ENCODE measurements around the gene RGS3.
"Not testable (repeated sequence)": the region's sequence is repeated elsewhere in the genome, so short reads cannot be mapped to it uniquely, and the experiment has no call there.

Gene RGS3

DNA sequence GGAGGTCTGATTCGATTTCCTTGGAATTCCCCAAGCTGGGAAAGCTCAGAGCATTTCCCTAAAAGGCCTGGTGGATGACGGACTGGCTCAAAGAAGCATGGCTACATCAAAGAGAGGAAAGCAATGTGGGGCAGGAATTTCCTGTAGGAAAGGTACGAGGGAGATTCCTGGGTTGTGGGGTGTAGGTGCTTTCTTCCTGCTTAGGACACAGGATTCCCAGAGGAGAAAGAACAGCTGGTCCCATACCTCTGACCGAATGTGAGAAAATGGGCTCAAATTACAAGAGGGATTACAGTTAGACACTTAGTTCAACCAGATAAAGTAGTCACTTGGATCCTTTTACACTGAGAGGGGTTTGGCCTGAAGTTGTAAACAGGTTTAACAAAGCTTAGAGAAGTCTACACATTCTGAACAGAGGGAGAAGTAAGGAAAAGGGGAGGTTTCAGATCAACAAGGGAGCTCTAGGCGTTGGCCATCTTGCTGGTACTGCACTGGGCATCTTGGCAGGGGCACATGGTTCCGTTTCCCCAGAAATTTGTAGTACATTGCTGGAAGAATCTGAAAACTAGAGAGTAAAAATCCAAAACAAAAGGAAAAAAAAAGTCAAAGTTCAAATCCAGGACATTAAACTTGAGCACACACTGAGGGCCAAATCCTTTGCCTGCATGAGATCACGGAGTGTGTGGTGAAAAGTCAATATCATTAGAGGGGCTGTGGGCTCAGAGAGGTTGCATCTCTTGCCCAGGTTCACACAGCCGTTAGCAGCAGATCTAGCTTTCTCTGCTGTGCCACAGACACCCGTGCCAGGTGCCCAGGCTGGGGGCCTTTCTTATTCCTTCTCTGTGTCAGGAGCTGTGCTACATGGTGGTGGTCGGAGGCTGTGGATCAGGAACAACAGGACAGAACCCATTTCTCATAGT, 171.3 kb downstream of the RGS3 start:
- H3K36me3 Mint-ChIP-seq, result no peaks in the 10 kb centered on the region
- no peaks in the 10 kb centered on the region for H3K4me1 Mint-ChIP-seq
- DNase-seq, result no peak
- peaks cover 25% of the 10 kb centered on the region for H3K27me3 Mint-ChIP-seq
- CTCF ChIA-PET, result interaction anchor here (0.6 to 1.7 kb wide), 3 partner anchors 20 to 23 kb away, joined by 3 to 6 read pairs (median 5); no protein-coding TSS in a partner anchor
- H3K4me3 Mint-ChIP-seq, result no peak overlapping the region
- no peaks in the 10 kb centered on the region for H3K9me3 Mint-ChIP-seq
- H3K27ac Mint-ChIP-seq, result no peak overlapping the region

GRCh38 chr9:113635586-113635985, 172.1 kb downstream of the RGS3 start:
- no peaks in the 10 kb centered on the region for H3K4me1 Mint-ChIP-seq
- H3K9me3 Mint-ChIP-seq, result no peaks in the 10 kb centered on the region
- no peak for DNase-seq
- CTCF ChIA-PET, result interaction anchor here (1.2 to 1.4 kb wide), 3 partner anchors 19 to 23 kb away, joined by 3 to 6 read pairs (median 3); no protein-coding TSS in a partner anchor
- peaks cover 25% of the 10 kb centered on the region for H3K27me3 Mint-ChIP-seq
- no peak overlapping the region for H3K4me3 Mint-ChIP-seq
- H3K36me3 Mint-ChIP-seq, result no peaks in the 10 kb centered on the region
- H3K27ac Mint-ChIP-seq, result no peak overlapping the region

- DNase-seq, result no peak
- H3K9me3 Mint-ChIP-seq, result no peaks in the 10 kb centered on the region
- H3K4me1 Mint-ChIP-seq, result no peaks in the 10 kb centered on the region
- peaks cover 25% of the 10 kb centered on the region for H3K27me3 Mint-ChIP-seq
- no peak overlapping the region for H3K27ac Mint-ChIP-seq
- H3K4me3 Mint-ChIP-seq, result no peak overlapping the region
- no peaks in the 10 kb centered on the region for H3K36me3 Mint-ChIP-seq
- CTCF ChIA-PET, result interaction anchor here (1.4 kb wide), 2 partner anchors 19 to 22 kb away, joined by 3 read pairs; no protein-coding TSS in a partner anchor
These were observed 172.6 kb downstream of the RGS3 start for GRCh38 chr9:113636165-113636564.

DNA sequence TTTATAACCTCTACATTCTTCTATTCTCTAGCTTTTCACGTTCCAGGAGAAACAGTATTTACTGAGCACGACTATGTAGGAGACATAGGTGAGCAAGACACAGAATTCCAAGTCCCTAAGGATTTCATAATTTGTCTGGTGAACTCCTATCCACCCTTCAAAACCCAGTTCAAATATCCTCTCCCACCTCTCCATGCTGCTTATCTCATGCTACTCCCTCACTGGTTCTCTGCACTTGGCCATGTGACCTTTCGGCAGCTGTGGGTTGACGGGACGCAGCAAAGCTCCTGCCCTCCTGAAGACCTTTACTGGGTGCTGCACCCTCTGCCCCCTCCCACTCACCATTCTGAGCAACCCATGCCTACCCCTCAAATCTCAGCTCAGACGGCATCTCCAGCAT, 173.2 kb downstream of the RGS3 start:
- Mint-ChIP-seq H3K4me1 (no peaks in the 10 kb centered on the region), H3K27me3 (peaks cover 21% of the 10 kb centered on the region), H3K4me3 (no peak overlapping the region)

GRCh38 chr9:113638490-113638889, 175.0 kb downstream of the RGS3 start:
- Mint-ChIP-seq H3K27me3 (peaks cover 17% of the 10 kb centered on the region), H3K4me1 (no peaks in the 10 kb centered on the region), H3K4me3 (no peak overlapping the region), H3K9me3 (no peaks in the 10 kb centered on the region), H3K36me3 (no peaks in the 10 kb centered on the region), H3K27ac (no peak overlapping the region)
- CTCF ChIA-PET, result no interaction called here
- no peak for DNase-seq

More for the DNA sequence above, 173.2 kb downstream of the RGS3 start:
- CTCF ChIA-PET, result interaction anchor here (1.4 kb wide), 2 partner anchors 18 to 21 kb away, joined by 3 read pairs; no protein-coding TSS in a partner anchor
- no peaks in the 10 kb centered on the region for H3K9me3 Mint-ChIP-seq
- no peaks in the 10 kb centered on the region for H3K36me3 Mint-ChIP-seq
- no peak overlapping the region for H3K27ac Mint-ChIP-seq
- no peak for DNase-seq

GRCh38 chr9:113638897-113639296, 175.4 kb downstream of the RGS3 start:
- no peak for DNase-seq
- H3K36me3 Mint-ChIP-seq, result no peaks in the 10 kb centered on the region
- H3K4me3 Mint-ChIP-seq, result no peak overlapping the region
- no peaks in the 10 kb centered on the region for H3K9me3 Mint-ChIP-seq
- H3K27me3 Mint-ChIP-seq, result peaks cover 17% of the 10 kb centered on the region
- H3K27ac Mint-ChIP-seq, result no peak overlapping the region
- CTCF ChIA-PET, result no interaction called here
- no peaks in the 10 kb centered on the region for H3K4me1 Mint-ChIP-seq

DNA sequence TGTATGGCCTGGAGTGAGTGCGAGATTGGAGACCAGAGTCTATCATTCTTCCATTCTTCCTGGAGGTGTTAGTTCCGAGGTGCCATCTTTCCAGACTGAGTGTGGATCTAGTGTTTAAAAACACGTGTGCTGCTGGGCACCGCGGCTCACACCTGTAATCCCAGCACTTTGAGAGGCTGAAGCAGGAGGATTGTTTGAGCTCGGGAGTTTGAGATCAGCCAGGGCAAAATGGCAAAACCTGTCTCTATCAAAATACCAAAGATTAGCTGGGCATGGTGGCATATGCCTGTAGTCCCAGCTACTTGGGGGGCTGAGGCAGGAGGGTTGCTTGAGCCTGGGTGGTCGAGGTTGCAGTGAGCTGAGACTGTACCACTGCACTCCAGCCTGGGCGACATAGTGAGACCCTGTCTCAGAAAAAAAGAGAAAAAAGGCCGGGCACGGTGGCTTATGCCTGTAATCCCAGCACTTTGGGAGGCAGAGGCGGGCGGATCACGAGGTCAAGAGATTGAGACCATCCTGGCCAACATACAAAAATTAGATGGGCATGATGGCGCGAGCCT, 176.0 kb downstream of the RGS3 start:
- H3K27me3 Mint-ChIP-seq, result peaks cover 19% of the 10 kb centered on the region
- not testable (repeated sequence) for H3K27ac Mint-ChIP-seq, H3K4me3 Mint-ChIP-seq, H3K4me1 Mint-ChIP-seq, H3K36me3 Mint-ChIP-seq, DNase-seq, H3K9me3 Mint-ChIP-seq
- CTCF ChIA-PET, result interaction anchor here (1.3 kb wide), 1 partner anchor 15 kb away, joined by 3 read pairs; no protein-coding TSS in a partner anchor

GRCh38 chr9:113640418-113640817, 176.9 kb downstream of the RGS3 start:
- Mint-ChIP-seq H3K4me1 (no peaks in the 10 kb centered on the region), H3K27me3 (peaks cover 23% of the 10 kb centered on the region), H3K4me3 (no peak overlapping the region), H3K9me3 (no peaks in the 10 kb centered on the region), H3K36me3 (no peaks in the 10 kb centered on the region), H3K27ac (no peak overlapping the region)
- DNase-seq, result no peak
- CTCF ChIA-PET, result interaction anchor here (1.3 to 1.5 kb wide), 2 partner anchors 14 to 17 kb away, joined by 3 to 5 read pairs; no protein-coding TSS in a partner anchor

DNA sequence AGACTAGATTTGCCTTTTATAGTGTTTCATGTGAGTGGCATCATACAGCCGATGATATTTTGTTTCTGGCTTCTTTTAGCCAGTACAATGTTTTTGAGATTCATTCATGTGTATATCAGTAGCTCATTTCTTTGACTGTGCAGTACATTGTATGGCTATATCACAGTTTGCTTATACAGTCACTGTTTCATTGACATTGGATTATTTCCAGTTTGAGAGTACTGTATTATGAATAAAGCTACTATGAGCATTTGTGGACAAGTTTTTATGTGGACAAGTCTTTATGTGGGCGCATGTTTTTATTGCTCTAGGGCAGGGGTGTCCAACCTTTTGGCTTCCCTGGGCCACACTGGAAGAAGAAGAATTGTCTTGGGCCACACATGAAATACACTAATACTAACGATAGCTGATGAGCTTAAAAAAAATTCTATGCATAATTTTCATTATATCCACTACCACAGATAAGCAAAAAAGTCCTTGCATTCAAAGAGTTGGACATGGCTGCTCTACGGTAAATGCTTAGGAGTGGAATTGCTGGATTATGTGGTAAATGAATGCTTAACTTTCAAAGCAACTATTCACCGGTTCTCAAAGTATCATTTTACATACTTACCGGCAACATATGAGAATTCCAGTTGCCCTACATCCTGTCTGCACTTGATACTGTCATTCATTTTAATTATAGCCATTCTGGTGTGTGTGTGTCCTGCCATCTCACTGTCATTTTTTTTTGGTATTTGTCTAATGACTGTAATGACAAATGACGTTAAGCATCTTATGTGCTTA, 177.8 kb downstream of the RGS3 start:
- Mint-ChIP-seq H3K4me3 (no peak overlapping the region), H3K36me3 (no peaks in the 10 kb centered on the region), H3K9me3 (no peaks in the 10 kb centered on the region), H3K4me1 (no peaks in the 10 kb centered on the region), H3K27ac (no peak overlapping the region), H3K27me3 (peaks cover 31% of the 10 kb centered on the region)
- no peak for DNase-seq
- CTCF ChIA-PET, result interaction anchor here (1.2 to 1.5 kb wide), 2 partner anchors 16 to 50 kb away, joined by 4 to 5 read pairs; no protein-coding TSS in a partner anchor

DNA sequence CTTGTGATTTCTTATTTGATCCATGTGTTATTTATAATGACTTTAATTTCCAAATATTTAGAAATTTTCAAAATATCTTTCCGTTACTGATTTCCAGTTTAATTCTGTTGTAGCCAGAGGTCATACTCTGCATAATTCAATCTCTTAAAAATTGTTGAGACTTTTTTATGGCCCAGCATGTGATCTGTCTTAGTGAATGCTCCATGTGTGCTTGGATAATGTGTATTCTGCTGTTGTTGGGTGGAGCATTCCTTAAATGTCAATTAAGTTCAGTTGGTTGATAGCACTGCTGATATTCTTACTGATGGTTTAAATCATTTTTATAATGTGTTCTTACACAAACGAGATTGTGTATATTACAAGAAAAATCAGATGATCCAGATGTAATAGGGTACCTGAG, 180.8 kb downstream of the RGS3 start:
- Mint-ChIP-seq H3K4me3 (no peak overlapping the region), H3K36me3 (no peaks in the 10 kb centered on the region), H3K4me1 (no peaks in the 10 kb centered on the region), H3K9me3 (no peaks in the 10 kb centered on the region), H3K27me3 (peaks cover 38% of the 10 kb centered on the region), H3K27ac (no peak overlapping the region)
- CTCF ChIA-PET, result interaction anchor here (1.8 kb wide), 1 partner anchor 11 kb away, joined by 4 read pairs; no protein-coding TSS in a partner anchor
- DNase-seq, result no peak

- H3K27me3 Mint-ChIP-seq, result peaks cover 36% of the 10 kb centered on the region
- CTCF ChIA-PET, result no interaction called here
- DNase-seq, result no peak
These were observed 181.9 kb downstream of the RGS3 start for GRCh38 chr9:113645227-113645977.

DNA sequence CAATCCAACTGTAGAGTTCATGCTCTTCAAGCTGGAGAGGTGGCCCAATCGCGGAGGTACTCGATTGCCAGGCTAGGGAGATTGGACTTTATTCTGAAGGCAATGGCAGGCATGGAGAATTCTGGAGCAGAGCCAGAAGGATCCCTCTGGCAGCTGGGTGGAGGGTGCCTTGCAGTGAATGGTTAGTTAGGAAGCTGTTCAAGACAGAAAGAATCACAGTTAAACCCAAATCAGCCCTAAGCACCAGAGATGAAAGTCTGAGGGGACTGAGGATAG, 182.4 kb downstream of the RGS3 start:
- Mint-ChIP-seq H3K27me3 (peaks cover 36% of the 10 kb centered on the region), H3K4me1 (no peaks in the 10 kb centered on the region), H3K9me3 (no peaks in the 10 kb centered on the region), H3K27ac (no peak overlapping the region), H3K36me3 (no peaks in the 10 kb centered on the region), H3K4me3 (no peak overlapping the region)
- DNase-seq, result no peak
- CTCF ChIA-PET, result interaction anchor here (2.1 kb wide), 1 partner anchor 9 kb away, joined by 8 read pairs; no protein-coding TSS in a partner anchor

More at GRCh38 chr9:113645227-113645977, 181.9 kb downstream of the RGS3 start:
- Mint-ChIP-seq H3K9me3 (no peaks in the 10 kb centered on the region), H3K4me3 (no peak overlapping the region), H3K27ac (no peak overlapping the region), H3K36me3 (no peaks in the 10 kb centered on the region), H3K4me1 (no peaks in the 10 kb centered on the region)

GRCh38 chr9:113646491-113646890, 183.0 kb downstream of the RGS3 start:
- no peaks in the 10 kb centered on the region for H3K36me3 Mint-ChIP-seq
- H3K4me3 Mint-ChIP-seq, result no peak overlapping the region
- H3K4me1 Mint-ChIP-seq, result no peaks in the 10 kb centered on the region
- peaks cover 36% of the 10 kb centered on the region for H3K27me3 Mint-ChIP-seq
- H3K9me3 Mint-ChIP-seq, result no peaks in the 10 kb centered on the region
- no peak overlapping the region for H3K27ac Mint-ChIP-seq
- CTCF ChIA-PET, result interaction anchor here (2.1 kb wide), 1 partner anchor 9 kb away, joined by 8 read pairs; no protein-coding TSS in a partner anchor
- DNase-seq, result no peak

Measured in activated naive CD4-positive, alpha-beta T cell treated with anti-CD3 and anti-CD28 coated beads, Interleukin-2, amount 10 ng/mL, durations not matched to agents 7 days and 5 days (primary cell).